Endothelial cell of umbilical vein (primary cell): ENCODE data around the gene ACAD11. TPM values are rescaled to one million over a fixed set of nuclear protein-coding genes. Genes with fewer than 3 reads are reported as not detected.

Experiments
- BruUV-seq: library from RNA; stranded (reverse); fragments of 400-500 nt; replicated peaks from 2 replicates; lab custom pipeline; 2021; lab: Mats Ljungman, UMichigan
- CTCF ChIA-PET: fragments of 300-600, 350-600 bp; sonication (Branson Sonifier 250); formaldehyde crosslinking; loops from one replicate; lab custom pipeline; 2021; ENCODE audit warnings: antibody characterized with exemption, inconsistent platforms; lab: Charles Lee
- POLR2A ChIA-PET: fragments of 300-600, 350-600 bp; sonication (Branson Sonifier 250); formaldehyde crosslinking; loops from one replicate; lab custom pipeline; 2021; ENCODE audit warnings: antibody characterized with exemption, inconsistent platforms; lab: Charles Lee
- DNase-seq: peaks from one replicate; pipeline ENCODE4 v3.0.0-alpha.2; 2011; ENCODE audit warnings: low read depth, low spot score
- FAIRE-seq: peaks from 2 replicates; lab custom pipeline; 2011; peaks lifted over from hg19 to GRCh38; lab: Jason Lieb, UNC
- H2AFZ ChIP-seq: 2 replicates; pipeline ENCODE4 v1.6.0; 2012; ENCODE audit warnings: low read depth, low read length, control low read depth, inconsistent platforms
- H3K27ac ChIP-seq: 2 replicates; pipeline ENCODE4 v1.5.1; 2011; ENCODE audit warnings: low read depth, mild to moderate bottlenecking, control low read depth, low read length, moderate library complexity; ENCODE audit not compliant: insufficient read depth
- H3K27me3 ChIP-seq, 2 experiments: 2 replicates each; pipeline versions ENCODE4 v1.6.0 to v1.6.1; 2011; ENCODE audit warnings: low read length in 2 of 2, mixed read lengths in 1 of 2; ENCODE audit not compliant: control insufficient read depth in 2 of 2, insufficient read depth in 2 of 2
- H3K36me3 ChIP-seq, 2 experiments: 2 replicates in 1 of 2; 3 replicates in 1 of 2; pipeline ENCODE4 v1.5.1; 2011; ENCODE audit warnings: low read length in 2 of 2, mild to moderate bottlenecking in 1 of 2, moderate library complexity in 1 of 2; ENCODE audit not compliant: control insufficient read depth in 2 of 2, insufficient read depth in 2 of 2; ENCODE audit errors: extremely low read depth in 1 of 2
- H3K4me1 ChIP-seq: 3 replicates; pipeline ENCODE4 v1.5.1; 2011; ENCODE audit warnings: mild to moderate bottlenecking, low read length; ENCODE audit not compliant: control insufficient read depth, insufficient read depth; ENCODE audit errors: extremely low read depth
- H3K4me2 ChIP-seq: 2 replicates; pipeline ENCODE4 v1.6.1; 2011; ENCODE audit warnings: low read length, control low read depth, mixed read lengths; ENCODE audit not compliant: insufficient read depth
- H3K4me3 ChIP-seq, 3 experiments: fragments of 200-600 bp in 1 of 3; sonication (generic), shearing (Covaris generic) in 1 of 3; replicated peaks in 1 of 3; 2 replicates each; pipeline ENCODE4 v1.5.1; 2011 to 2016; ENCODE audit warnings: control low read depth in 3 of 3, low read length in 3 of 3, mild to moderate bottlenecking in 2 of 3, inconsistent platforms in 1 of 3, low read depth in 1 of 3, moderate library complexity in 1 of 3; ENCODE audit not compliant: insufficient read depth in 1 of 3
- H3K79me2 ChIP-seq: 2 replicates; pipeline ENCODE4 v1.6.0; 2012; ENCODE audit warnings: low read length, inconsistent platforms; ENCODE audit not compliant: control insufficient read depth, insufficient read depth
- H3K9ac ChIP-seq: replicated peaks from 2 replicates; pipeline ENCODE3; 2011; ENCODE audit warnings: low read length, control low read depth; ENCODE audit not compliant: insufficient read depth; ENCODE audit errors: extremely low read depth
- H3K9me1 ChIP-seq: replicated peaks from 3 replicates; pipeline ENCODE4 v1.6.0; 2011; ENCODE audit warnings: mild to moderate bottlenecking, low read length; ENCODE audit not compliant: control insufficient read depth, insufficient read depth; ENCODE audit errors: extremely low read depth
- H3K9me3 ChIP-seq: replicated peaks from 2 replicates; pipeline ENCODE4 v1.5.1; 2012; ENCODE audit warnings: low read length, inconsistent platforms; ENCODE audit not compliant: control insufficient read depth, insufficient read depth
- H4K20me1 ChIP-seq: replicated peaks from 2 replicates; pipeline ENCODE3; 2011; ENCODE audit warnings: mild to moderate bottlenecking, low read length; ENCODE audit not compliant: control insufficient read depth, insufficient read depth; ENCODE audit errors: extremely low read depth
- EZH2 ChIP-seq: IDR thresholded peaks from 2 replicates; pipeline ENCODE4 v1.6.1; 2012; ENCODE audit warnings: borderline replicate concordance, low read depth, mild to moderate bottlenecking, moderate library complexity, low read length, inconsistent platforms; ENCODE audit not compliant: severe bottlenecking
- MYC ChIP-seq: IDR thresholded peaks from one replicate; pipeline ENCODE4 v1.6.1; 2011; ENCODE audit warnings: mild to moderate bottlenecking, low read depth, low read length
- POLR2AphosphoS5 ChIP-seq: IDR thresholded peaks from 2 replicates; pipeline ENCODE4 v1.6.1; 2012; ENCODE audit warnings: low read depth, mild to moderate bottlenecking, control low read depth, low read length, moderate library complexity; ENCODE audit not compliant: insufficient read depth
- dilution Hi-C: fragments of 300-500 bp; cut with MboI; formaldehyde crosslinking; loops from one replicate; pipeline ENCODE4 v1.15.0; 2019; ENCODE audit warnings: low sequenced_read_pairs; ENCODE audit not compliant: extremely low pct_ligation_motif_present
- intact Hi-C: fragments of 100-400 bp; cut with micrococcal nuclease; formaldehyde crosslinking; loops from one replicate; pipeline ENCODE4 v1.10.0; 2022
- polyA plus RNA-seq, 4 experiments: library from polyadenylated mRNA; depleted of rRNA in 3 of 4; stranded (reverse) in 3 of 4; unstranded in 1 of 4; fragments of >200 nt; gene quantifications; 2 replicates each; pipeline versions ENCODE4 v1.2.1 to v1.2.3, GENCODE V29; 2011 to 2012; ENCODE audit warnings: missing spikeins in 1 of 4
- total RNA-seq: library from RNA; stranded (reverse); gene quantifications from 2 replicates; pipeline ENCODE4 v1.2.3, GENCODE V29; 2021
- TF ChIP-seq, protein P1 (sequence below), 2 donors: IDR thresholded peaks; 1 replicate in 1 of 2; 2 replicates in 1 of 2; pipeline ENCODE4 v1.5.1; 2011; ENCODE audit warnings: low read length in 2 of 2, mild to moderate bottlenecking in 2 of 2, moderate library complexity in 2 of 2, control low read depth in 1 of 2, inconsistent platforms in 1 of 2, low read depth in 1 of 2; ENCODE audit not compliant: insufficient read depth in 1 of 2; ENCODE audit errors: extremely low read depth in 1 of 2
- TF ChIP-seq, protein P2 (sequence below): IDR thresholded peaks from 2 replicates; pipeline ENCODE4 v1.6.1; 2011; ENCODE audit not compliant: insufficient read depth, insufficient read length

Gene ACAD11
- total and polyA plus RNA-seq, 2 donors (not counting 3 experiments of a cell fraction or from before 2014, with no cell fraction given), result 9.6 to 17.9 TPM

DNA sequence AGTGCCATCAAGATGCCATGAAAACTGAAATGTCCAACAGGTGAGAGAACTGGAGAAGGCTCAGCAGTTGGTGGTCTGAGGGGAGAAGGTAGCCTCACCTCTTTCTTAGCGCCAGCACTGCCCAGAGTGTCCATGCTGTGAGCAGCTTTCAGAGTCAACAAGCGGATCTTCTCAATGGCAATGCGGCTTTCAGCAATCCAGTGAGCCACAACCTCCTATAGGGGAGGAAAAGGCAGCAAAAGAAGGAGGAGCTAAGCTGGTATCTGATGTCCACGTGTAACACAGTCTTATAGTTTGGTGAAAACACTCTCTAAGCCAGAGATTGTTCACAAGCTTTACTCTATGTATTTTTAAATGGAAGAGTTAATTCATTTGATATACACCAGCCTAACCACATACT is 98.6 kb downstream of the ACAD11 start:
- H3K4me2 ChIP-seq, result no peak overlapping the region
- no TSS peak for BruUV-seq
- no peak overlapping the region for H3K27ac ChIP-seq
- H3K9me3 ChIP-seq, result no peaks in the 10 kb centered on the region
- ChIA-PET CTCF (no interaction called here), POLR2A (no interaction called here)
- dilution Hi-C loops, result no loop called here
- peaks cover under 1% of the 10 kb centered on the region for H3K4me1 ChIP-seq
- H4K20me1 ChIP-seq, result no peaks in the 10 kb centered on the region
- H3K9ac ChIP-seq, result no peak overlapping the region
- no peak overlapping the region for H2AFZ ChIP-seq
- H3K9me1 ChIP-seq, result no peaks in the 10 kb centered on the region
- H3K79me2 ChIP-seq, result no peaks in the 10 kb centered on the region
- intact Hi-C loops, result no loop called here
- no peak for TF ChIP-seq POLR2AphosphoS5
- TF ChIP-seq, protein P1, sequence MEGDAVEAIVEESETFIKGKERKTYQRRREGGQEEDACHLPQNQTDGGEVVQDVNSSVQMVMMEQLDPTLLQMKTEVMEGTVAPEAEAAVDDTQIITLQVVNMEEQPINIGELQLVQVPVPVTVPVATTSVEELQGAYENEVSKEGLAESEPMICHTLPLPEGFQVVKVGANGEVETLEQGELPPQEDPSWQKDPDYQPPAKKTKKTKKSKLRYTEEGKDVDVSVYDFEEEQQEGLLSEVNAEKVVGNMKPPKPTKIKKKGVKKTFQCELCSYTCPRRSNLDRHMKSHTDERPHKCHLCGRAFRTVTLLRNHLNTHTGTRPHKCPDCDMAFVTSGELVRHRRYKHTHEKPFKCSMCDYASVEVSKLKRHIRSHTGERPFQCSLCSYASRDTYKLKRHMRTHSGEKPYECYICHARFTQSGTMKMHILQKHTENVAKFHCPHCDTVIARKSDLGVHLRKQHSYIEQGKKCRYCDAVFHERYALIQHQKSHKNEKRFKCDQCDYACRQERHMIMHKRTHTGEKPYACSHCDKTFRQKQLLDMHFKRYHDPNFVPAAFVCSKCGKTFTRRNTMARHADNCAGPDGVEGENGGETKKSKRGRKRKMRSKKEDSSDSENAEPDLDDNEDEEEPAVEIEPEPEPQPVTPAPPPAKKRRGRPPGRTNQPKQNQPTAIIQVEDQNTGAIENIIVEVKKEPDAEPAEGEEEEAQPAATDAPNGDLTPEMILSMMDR (IDR thresholded peaks at IDR 0.05; ENCODE audit: extremely low read depth in 1 of 2, insufficient read depth in 1 of 2, low read depth in 1 of 2, low read length in 2 of 2), result no peak
- TF ChIP-seq EZH2, result no peak
- TF ChIP-seq, protein P2, sequence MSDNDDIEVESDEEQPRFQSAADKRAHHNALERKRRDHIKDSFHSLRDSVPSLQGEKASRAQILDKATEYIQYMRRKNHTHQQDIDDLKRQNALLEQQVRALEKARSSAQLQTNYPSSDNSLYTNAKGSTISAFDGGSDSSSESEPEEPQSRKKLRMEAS, result no peak
- TF ChIP-seq MYC, result no peak
- H3K27me3 ChIP-seq, result no peaks in the 10 kb centered on the region
- H3K4me3 ChIP-seq, result no peak overlapping the region
- no peak for DNase-seq
- no peak for FAIRE-seq
- H3K36me3 ChIP-seq, result no peaks in the 10 kb centered on the region
